ACHN (cell line): ENCODE data around the gene PCARE.

Experiments
- DNase-seq: peaks from one replicate; pipeline ENCODE4 v3.0.0-alpha.2; 2015
- in situ Hi-C: cut with HindIII; loops from 2 replicates; pipeline ENCODE4 v1.10.0; 2017; ENCODE audit warnings: low sequenced_read_pairs, low pct_ligation_motif_present, low pct_unique_long_range_greater_than_20kb

PCARE gene

DNA sequence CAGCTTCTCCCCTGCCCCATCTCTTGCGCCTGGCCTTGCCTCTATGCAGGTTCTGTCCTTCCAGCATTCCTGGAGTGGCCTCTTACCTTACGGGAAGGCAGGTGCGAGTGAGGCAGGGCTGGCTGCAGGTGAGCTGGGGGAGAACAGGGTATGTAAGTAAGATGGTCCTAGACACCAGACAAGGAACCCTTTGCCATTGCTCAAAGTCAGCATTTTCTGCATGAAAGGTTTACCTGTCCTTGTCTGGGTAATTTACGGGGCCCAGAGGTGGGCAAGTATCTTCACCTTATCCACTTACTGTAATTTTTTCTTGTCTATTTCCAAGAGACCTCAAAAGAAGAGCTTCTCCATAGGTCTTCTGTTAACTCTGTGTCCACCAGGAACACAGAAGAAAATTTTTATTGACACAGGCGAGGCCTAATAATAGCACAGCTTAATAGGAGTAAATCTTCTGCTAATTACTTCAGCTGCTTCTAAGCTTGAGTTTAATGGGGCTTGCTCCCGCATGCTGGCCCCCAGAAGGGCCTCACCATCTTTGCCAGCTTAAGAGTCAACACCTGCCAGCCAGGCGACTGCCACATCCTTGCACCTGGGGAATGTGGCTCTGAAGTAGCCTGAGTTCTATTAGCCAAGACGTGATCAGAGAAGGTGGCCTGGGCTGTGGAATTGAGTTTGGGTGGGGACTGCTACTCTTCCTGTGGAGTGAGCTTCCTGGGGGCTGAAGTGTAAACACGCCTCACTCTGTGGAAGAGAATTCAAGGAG is 27.1 kb downstream of the PCARE start:
- in situ Hi-C loops, result no loop called here

DNA sequence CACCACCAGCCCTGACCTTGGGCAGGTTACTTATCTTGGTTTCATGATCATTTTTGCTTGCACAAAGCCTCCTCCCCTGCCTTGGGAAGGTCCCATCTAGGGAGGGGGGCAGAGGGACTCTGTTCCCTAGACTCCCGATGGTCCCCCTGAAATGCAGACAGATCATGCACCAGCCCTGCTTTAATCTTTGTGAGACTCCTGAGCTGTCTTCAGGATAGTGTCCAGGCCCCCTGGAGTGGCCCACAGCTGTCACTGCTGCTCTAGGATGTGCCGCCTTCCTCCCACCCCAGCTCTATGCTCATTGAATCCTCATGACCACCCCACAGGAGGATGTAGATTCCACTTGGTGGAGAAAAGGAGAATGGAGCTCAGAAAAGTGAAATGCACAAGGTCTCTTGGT is 28.0 kb downstream of the PCARE start:
- DNase-seq, result no peak
- in situ Hi-C loops, result no loop called here

More for the DNA sequence above, 27.1 kb downstream of the PCARE start:
- DNase-seq, result no peak

DNA sequence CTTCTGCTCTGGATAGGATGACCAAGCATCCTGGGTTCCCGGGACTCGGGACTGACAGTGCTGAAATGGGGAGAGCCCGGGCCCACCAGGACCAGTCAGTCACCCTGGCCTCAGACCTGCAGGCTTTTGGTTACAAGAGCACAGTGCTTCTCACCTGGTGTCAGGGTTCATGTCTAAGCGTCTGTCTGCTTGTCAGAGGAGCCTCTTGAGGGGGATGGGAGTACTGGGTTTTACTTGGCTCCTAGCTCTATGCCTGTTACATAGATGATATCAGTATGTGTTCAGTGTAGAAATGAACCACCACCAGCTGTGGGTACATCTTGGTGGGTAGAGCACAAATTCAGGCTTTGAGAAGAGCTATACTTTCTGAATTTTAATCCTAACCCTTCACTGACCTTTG is 29.9 kb downstream of the PCARE start:
- no peak for DNase-seq
- in situ Hi-C loops, result no loop called here

GRCh38 chr2:29042561-29043075 is 31.7 kb downstream of the PCARE start:
- in situ Hi-C loops, result no loop called here
- no peak for DNase-seq

DNA sequence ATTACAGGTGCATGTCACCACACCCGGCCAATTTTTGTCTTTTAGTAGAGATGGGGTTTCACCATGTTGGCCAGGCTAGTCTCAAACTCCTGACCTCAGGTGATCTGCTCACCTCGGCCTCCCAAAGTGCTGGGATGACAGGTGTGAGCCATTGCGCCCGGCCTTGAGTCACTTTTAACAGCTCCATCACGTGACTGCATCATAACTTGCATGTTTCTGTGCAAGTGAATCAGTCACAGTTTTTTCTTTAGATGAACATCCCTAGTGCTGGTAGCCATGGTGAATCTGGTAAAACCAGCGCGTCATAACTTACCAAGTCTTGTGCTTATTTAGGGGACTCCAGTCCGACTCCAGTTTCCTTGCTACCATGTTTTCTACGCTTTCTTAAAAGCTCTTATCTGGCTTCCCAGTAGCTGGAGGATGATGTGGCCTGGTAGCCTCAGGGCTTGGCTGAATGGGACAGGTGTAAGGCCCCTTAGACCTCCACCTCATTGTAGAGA is 33.1 kb downstream of the PCARE start:
- in situ Hi-C loops, result no loop called here
- DNase-seq, result no peak

DNA sequence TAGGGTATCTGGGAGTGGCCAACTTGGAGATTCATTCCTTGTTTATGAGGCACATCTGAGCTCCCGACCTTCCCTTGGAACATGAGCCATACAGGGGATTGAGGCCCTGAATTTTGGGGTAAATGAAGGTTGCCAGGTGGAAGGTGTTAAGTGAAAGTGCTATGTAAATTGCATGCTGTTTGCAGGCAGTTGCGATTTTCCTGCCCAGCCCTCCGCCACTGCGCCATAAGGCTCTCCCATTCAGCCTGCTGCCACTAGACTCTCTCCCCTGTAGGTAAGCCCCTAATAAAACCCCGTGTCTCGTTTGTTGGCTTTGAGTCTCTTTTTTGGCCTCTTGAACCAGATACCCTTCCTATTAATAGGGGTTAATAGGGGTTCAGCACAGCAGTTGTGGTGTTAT is 33.8 kb downstream of the PCARE start:
- in situ Hi-C loops, result no loop called here
- no peak for DNase-seq

DNA sequence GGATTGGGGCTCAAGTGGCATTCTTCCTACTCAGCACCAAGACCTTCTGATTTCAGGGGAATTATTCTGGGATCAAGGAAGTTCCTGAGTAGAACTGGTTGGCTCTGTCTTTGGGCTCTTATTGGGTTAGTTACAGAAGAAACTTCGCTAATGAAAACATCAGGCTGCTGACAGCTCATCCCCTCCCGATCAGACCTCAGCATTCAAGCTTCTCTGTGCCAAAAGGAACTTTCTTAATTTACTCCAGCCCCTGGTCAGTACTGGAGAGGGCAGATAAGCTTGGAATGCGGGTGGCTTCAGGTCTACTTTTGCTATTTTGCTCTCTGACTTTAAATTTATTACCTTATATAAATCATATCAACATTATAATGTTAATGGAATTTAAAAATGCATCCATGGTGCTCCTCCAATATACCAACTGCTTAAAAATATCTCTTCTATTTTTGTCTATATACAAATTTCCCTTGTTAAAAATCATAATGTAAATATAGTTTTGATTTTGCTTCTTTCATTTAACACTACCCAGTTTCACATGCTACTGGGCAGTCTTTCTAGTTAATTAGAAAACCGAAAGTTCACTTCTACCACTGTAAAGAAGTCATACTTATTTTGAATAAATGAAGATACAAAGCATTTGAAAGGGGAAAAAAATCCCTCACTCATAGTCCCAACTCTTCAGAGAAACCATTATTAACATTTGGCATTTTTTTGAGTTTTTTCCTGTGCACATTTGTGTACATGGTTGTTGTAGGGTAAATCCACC is 34.4 kb downstream of the PCARE start:
- no peak for DNase-seq
- in situ Hi-C loops, result no loop called here

GRCh38 chr2:29035016-29035745 is 39.1 kb downstream of the PCARE start:
- in situ Hi-C loops, result no loop called here
- no peak for DNase-seq

DNA sequence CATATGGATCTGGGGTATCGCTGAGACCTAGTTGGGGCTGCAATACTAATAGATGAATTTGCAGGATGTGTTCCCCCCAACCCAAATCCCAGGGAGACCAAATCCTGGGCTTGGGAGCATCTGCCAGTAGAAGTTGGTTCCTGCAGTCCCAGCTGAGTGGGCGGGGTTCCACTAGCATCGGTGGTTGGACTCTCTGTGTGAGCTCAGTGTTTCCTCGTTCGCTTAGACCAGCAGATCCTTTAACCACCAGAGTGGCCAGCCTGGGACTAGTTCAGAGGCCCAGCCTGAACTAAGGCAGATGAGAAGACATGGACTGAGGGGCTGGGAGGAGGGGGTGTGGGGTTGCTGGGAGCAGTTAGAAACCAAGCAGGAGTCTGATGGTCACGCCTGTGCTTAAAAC is 40.7 kb downstream of the PCARE start:
- in situ Hi-C loops, result no loop called here
- DNase-seq, result no peak

DNA sequence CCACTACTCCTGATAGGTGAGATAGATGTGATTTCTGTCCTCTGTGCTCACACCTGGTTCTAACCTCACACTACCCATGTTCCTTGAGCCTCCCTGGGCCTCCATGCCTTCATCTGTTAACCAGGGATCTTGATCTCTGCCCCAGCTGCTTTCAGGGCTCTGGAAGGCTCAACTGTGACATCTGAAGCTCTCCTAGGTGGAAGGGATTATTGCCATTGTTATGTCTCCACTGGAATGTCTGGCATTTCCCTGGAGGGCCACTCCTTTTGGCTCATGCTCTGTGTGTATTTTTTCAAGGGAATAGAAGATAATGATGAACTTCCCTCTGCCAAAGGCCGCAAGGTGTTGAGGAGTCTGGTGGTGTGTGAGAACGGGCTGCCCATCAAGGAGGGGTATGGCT is 41.2 kb downstream of the PCARE start:
- peak; percentile 31 for DNase-seq
- in situ Hi-C loops, result no loop called here

GRCh38 chr2:29032189-29032588 is 42.1 kb downstream of the PCARE start:
- in situ Hi-C loops, result no loop called here
- no peak for DNase-seq

DNA sequence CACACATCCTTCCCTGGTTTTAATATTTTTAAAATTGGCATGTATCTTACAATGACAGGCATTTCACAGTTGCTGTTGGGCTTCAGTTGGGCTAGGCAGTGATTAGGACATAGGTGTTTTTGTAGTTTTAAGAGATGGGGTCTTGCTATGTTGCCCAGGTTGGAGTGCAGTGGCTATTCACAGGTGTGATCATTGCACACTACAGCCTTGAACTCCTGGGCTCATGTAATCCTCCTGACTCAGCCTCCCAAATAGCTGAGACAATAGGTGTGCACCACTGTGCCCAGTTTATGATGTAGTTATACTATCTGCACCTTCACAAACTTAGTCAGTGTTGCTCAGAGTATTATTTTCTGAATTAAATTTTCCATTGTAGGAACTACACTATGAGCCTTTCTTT is 43.3 kb downstream of the PCARE start:
- in situ Hi-C loops, result no loop called here
- DNase-seq, result no peak

- no peak for DNase-seq
- in situ Hi-C loops, result no loop called here
These were observed 48.6 kb downstream of the PCARE start for GRCh38 chr2:29025711-29026110.

GRCh38 chr2:29024882-29025430 is 49.4 kb downstream of the PCARE start:
- in situ Hi-C loops, result no loop called here
- no peak for DNase-seq

GRCh38 chr2:29023188-29023587 is 51.1 kb downstream of the PCARE start:
- in situ Hi-C loops, result no loop called here

DNA sequence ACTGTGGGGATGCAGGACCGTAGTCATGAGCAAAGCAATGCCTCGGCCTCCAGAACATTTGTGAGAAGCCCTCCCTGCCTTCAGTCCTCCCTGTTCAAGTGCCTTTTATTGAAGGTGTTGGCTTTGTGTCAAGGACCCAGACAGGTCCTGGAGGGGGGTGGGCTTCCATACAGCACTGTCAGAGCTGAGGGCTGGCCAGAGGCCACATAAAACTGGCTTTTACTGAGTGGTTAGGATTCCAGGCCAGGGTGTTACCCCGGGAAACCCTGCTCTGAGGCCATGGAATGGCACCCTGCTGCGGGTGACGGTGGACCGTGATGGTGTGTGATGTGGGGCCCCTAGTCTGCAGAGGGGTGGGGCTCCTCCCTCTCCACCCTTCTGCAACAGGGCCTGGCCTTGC is 51.6 kb downstream of the PCARE start:
- no peak for DNase-seq
- in situ Hi-C loops, result no loop called here

More at GRCh38 chr2:29023188-29023587, 51.1 kb downstream of the PCARE start:
- no peak for DNase-seq

- in situ Hi-C loops, result no loop called here
These were observed 52.4 kb downstream of the PCARE start for GRCh38 chr2:29021886-29022285.

GRCh38 chr2:29017716-29018435 is 56.4 kb downstream of the PCARE start:
- in situ Hi-C loops, result no loop called here
- DNase-seq, result no peak

More at GRCh38 chr2:29021886-29022285, 52.4 kb downstream of the PCARE start:
- no peak for DNase-seq
